Measurements from ENCODE around the gene NT5DC3.

NT5DC3 gene

GRCh38 chr12:103794309-103795213, 46.5 kb downstream of the NT5DC3 start (continued):
- TF ChIP-seq CSRNP3 (CRISPR knock-in tag; IDR thresholded peaks at IDR 0.05) = no peak
- TF ChIP-seq ZNF565 (CRISPR knock-in tag; conservative IDR thresholded peaks at IDR 0.05; ENCODE audit: low read depth) = no peak
- TF ChIP-seq POU6F1 (CRISPR knock-in tag; IDR thresholded peaks at IDR 0.05; ENCODE audit: borderline replicate concordance, low read depth) = no peak
- TF ChIP-seq GLIS3 (CRISPR knock-in tag; IDR thresholded peaks at IDR 0.05) = no peak

GRCh38 chr12:103793512-103794045, 47.5 kb downstream of the NT5DC3 start:
- no peak for ATAC-seq
- no peak for TF ChIP-seq CSDC2 (CRISPR knock-in tag; IDR thresholded peaks at IDR 0.05)
- TF ChIP-seq TSHZ2 (CRISPR knock-in tag; IDR thresholded peaks at IDR 0.05) = no peak
- TF ChIP-seq TOX (CRISPR knock-in tag; IDR thresholded peaks at IDR 0.05; ENCODE audit: borderline replicate concordance) = no peak
- TF ChIP-seq SNAI2 (CRISPR knock-in tag; IDR thresholded peaks at IDR 0.05) = no peak
- no peak for TF ChIP-seq CSRNP3 (CRISPR knock-in tag; IDR thresholded peaks at IDR 0.05)
- no peak for TF ChIP-seq ZNF565 (CRISPR knock-in tag; conservative IDR thresholded peaks at IDR 0.05; ENCODE audit: low read depth)
- TF ChIP-seq CREB5 (CRISPR knock-in tag; IDR thresholded peaks at IDR 0.05; ENCODE audit: low read depth) = no peak
- no peak for TF ChIP-seq ISL1 (CRISPR knock-in tag; IDR thresholded peaks at IDR 0.05)
- TF ChIP-seq ZNF8 (CRISPR knock-in tag; IDR thresholded peaks at IDR 0.05) = no peak
- no peak for TF ChIP-seq ZNF70 (CRISPR knock-in tag; IDR thresholded peaks at IDR 0.05)
- no peak for TF ChIP-seq RARB (CRISPR knock-in tag; IDR thresholded peaks at IDR 0.05)
- no peak for TF ChIP-seq ESRRG (CRISPR knock-in tag; IDR thresholded peaks at IDR 0.05)
- no peak for TF ChIP-seq OSR1 (CRISPR knock-in tag; IDR thresholded peaks at IDR 0.05)
- TF ChIP-seq TCF4 (CRISPR knock-in tag; IDR thresholded peaks at IDR 0.05; ENCODE audit: borderline replicate concordance) = no peak

GRCh38 chr12:103793046-103793445, 48.0 kb downstream of the NT5DC3 start:
- no peak for ATAC-seq

More at GRCh38 chr12:103793046-103793445, 48.0 kb downstream of the NT5DC3 start:
- TF ChIP-seq CREB5 (CRISPR knock-in tag; IDR thresholded peaks at IDR 0.05; ENCODE audit: low read depth) (no peak), ZFP3 (CRISPR knock-in tag; IDR thresholded peaks at IDR 0.05) (no peak), ISL1 (CRISPR knock-in tag; IDR thresholded peaks at IDR 0.05) (no peak), ESRRG (CRISPR knock-in tag; IDR thresholded peaks at IDR 0.05) (no peak), CSDC2 (CRISPR knock-in tag; IDR thresholded peaks at IDR 0.05) (no peak)

All from SK-N-SH treated with all-trans-retinoic acid at 6 μM for 48 hours (cell line).